ENCODE data around the gene CCR3. TPM values are rescaled to one million over a fixed set of nuclear protein-coding genes. Genes with fewer than 3 reads are reported as not detected.

The CCR3 gene
- total and polyA plus RNA-seq, 9 of the 15 experiments (the other 6 are each of a cell fraction or from before 2014, with no cell fraction given) = not detected

- TF ChIP-seq, protein P1, sequence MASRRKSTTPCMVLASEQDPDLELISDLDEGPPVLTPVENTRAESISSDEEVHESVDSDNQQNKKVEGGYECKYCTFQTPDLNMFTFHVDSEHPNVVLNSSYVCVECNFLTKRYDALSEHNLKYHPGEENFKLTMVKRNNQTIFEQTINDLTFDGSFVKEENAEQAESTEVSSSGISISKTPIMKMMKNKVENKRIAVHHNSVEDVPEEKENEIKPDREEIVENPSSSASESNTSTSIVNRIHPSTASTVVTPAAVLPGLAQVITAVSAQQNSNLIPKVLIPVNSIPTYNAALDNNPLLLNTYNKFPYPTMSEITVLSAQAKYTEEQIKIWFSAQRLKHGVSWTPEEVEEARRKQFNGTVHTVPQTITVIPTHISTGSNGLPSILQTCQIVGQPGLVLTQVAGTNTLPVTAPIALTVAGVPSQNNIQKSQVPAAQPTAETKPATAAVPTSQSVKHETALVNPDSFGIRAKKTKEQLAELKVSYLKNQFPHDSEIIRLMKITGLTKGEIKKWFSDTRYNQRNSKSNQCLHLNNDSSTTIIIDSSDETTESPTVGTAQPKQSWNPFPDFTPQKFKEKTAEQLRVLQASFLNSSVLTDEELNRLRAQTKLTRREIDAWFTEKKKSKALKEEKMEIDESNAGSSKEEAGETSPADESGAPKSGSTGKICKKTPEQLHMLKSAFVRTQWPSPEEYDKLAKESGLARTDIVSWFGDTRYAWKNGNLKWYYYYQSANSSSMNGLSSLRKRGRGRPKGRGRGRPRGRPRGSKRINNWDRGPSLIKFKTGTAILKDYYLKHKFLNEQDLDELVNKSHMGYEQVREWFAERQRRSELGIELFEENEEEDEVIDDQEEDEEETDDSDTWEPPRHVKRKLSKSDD (conservative IDR thresholded peaks at IDR 0.05; ENCODE audit: low read length) = no peak
- TF ChIP-seq ZBTB33 (CRISPR knock-in tag; IDR thresholded peaks at IDR 0.05) (no peak), MYBL2 (IDR thresholded peaks at IDR 0.05; ENCODE audit: low read depth) (no peak), MYBL2 (CRISPR knock-in tag; IDR thresholded peaks at IDR 0.05; ENCODE audit: borderline replicate concordance) (no peak), KDM2B (CRISPR knock-in tag; IDR thresholded peaks at IDR 0.05) (no peak), SMAD4 (CRISPR knock-in tag; conservative IDR thresholded peaks at IDR 0.05) (no peak), PTRF (tag; IDR thresholded peaks at IDR 0.05) (no peak), KHSRP (IDR thresholded peaks at IDR 0.05) (no peak), TAF9B (IDR thresholded peaks at IDR 0.05; ENCODE audit: partially characterized antibody) (no peak), TFAM (CRISPR knock-in tag; conservative IDR thresholded peaks at IDR 0.05) (no peak), CBX2 (IDR thresholded peaks at IDR 0.05; ENCODE audit: insufficient read depth, low read length, poor library complexity, severe bottlenecking) (no peak), CBFA2T3 (IDR thresholded peaks at IDR 0.05) (no peak), FOSL1 (tag; conservative IDR thresholded peaks at IDR 0.05) (no peak), TRIM24 (IDR thresholded peaks at IDR 0.05) (no peak)
- TF ChIP-seq, protein P2, sequence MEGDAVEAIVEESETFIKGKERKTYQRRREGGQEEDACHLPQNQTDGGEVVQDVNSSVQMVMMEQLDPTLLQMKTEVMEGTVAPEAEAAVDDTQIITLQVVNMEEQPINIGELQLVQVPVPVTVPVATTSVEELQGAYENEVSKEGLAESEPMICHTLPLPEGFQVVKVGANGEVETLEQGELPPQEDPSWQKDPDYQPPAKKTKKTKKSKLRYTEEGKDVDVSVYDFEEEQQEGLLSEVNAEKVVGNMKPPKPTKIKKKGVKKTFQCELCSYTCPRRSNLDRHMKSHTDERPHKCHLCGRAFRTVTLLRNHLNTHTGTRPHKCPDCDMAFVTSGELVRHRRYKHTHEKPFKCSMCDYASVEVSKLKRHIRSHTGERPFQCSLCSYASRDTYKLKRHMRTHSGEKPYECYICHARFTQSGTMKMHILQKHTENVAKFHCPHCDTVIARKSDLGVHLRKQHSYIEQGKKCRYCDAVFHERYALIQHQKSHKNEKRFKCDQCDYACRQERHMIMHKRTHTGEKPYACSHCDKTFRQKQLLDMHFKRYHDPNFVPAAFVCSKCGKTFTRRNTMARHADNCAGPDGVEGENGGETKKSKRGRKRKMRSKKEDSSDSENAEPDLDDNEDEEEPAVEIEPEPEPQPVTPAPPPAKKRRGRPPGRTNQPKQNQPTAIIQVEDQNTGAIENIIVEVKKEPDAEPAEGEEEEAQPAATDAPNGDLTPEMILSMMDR (IDR thresholded peaks at IDR 0.05 in 2 of 3, conservative IDR thresholded peaks at IDR 0.05 in 1 of 3; ENCODE audit: insufficient read depth in 2 of 3, low read depth in 1 of 3, low read length in 3 of 3) = no peak
- TF ChIP-seq, protein P3, sequence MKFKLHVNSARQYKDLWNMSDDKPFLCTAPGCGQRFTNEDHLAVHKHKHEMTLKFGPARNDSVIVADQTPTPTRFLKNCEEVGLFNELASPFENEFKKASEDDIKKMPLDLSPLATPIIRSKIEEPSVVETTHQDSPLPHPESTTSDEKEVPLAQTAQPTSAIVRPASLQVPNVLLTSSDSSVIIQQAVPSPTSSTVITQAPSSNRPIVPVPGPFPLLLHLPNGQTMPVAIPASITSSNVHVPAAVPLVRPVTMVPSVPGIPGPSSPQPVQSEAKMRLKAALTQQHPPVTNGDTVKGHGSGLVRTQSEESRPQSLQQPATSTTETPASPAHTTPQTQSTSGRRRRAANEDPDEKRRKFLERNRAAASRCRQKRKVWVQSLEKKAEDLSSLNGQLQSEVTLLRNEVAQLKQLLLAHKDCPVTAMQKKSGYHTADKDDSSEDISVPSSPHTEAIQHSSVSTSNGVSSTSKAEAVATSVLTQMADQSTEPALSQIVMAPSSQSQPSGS (CRISPR knock-in tag; IDR thresholded peaks at IDR 0.05) = no peak
Measured at GRCh38 chr3:46231323-46231722, 10.9 kb upstream of the CCR3 start (continued).

Measured in K562 (cell line).